Panc1 (cell line): Measurements from ENCODE around the gene ATXN7. TPM values are rescaled to one million over a fixed set of nuclear protein-coding genes. Genes with fewer than 3 reads are reported as not detected.

Source experiments
- ATAC-seq: fragments of 200-7000 bp; cut with Tn5 transposase; 2 replicates; pipeline ENCODE4 v1.9.1; 2020; ENCODE audit warnings: mild to moderate bottlenecking, moderate library complexity
- BruUV-seq: library from RNA; stranded (reverse); fragments of 400-500 nt; replicated peaks from 2 replicates; lab custom pipeline; 2021; lab: Mats Ljungman, UMichigan
- CTCF ChIA-PET: fragments of 300-600 bp; sonication (Branson Sonifier 250); formaldehyde crosslinking; loops from one replicate; lab custom pipeline; 2022; ENCODE audit warnings: antibody characterized with exemption; lab: Charles Lee
- POLR2A ChIA-PET: fragments of 300-600 bp; sonication (Branson Sonifier 250); formaldehyde crosslinking; loops from one replicate; lab custom pipeline; 2022; ENCODE audit warnings: antibody characterized with exemption; lab: Charles Lee
- DNase-seq: peaks from one replicate; pipeline ENCODE4 v3.0.0-alpha.2; 2010; ENCODE audit warnings: low read depth, low spot score
- H3K27ac ChIP-seq: 2 replicates; pipeline ENCODE4 v1.5.1; 2011; ENCODE audit warnings: mild to moderate bottlenecking, low read length, inconsistent platforms
- H3K27me3 ChIP-seq: fragments of 200-500 bp; sonication (Bioruptor generic); 2 replicates; pipeline ENCODE4 v1.6.0; 2014; ENCODE audit warnings: low read length, inconsistent platforms; ENCODE audit not compliant: control insufficient read depth, insufficient read depth
- H3K36me3 ChIP-seq: fragments of 200-500 bp; sonication (Bioruptor generic); 2 replicates; pipeline ENCODE4 v1.5.1; 2014; ENCODE audit warnings: inconsistent platforms, mild to moderate bottlenecking, low read length, moderate library complexity; ENCODE audit not compliant: control insufficient read depth, insufficient read depth
- H3K4me1 ChIP-seq: 2 replicates; pipeline ENCODE4 v1.5.1; 2011; ENCODE audit warnings: inconsistent platforms, mild to moderate bottlenecking, low read length, moderate library complexity; ENCODE audit not compliant: control insufficient read depth, insufficient read depth
- H3K4me3 ChIP-seq, 2 experiments: 2 replicates each; pipeline ENCODE4 v1.5.1; 2011 to 2012; ENCODE audit warnings: low read depth in 2 of 2, low read length in 2 of 2, mild to moderate bottlenecking in 2 of 2, inconsistent platforms in 1 of 2, moderate library complexity in 1 of 2
- H3K9me3 ChIP-seq: fragments of 200-500 bp; sonication (Bioruptor generic); 2 replicates; pipeline ENCODE4 v1.5.1; 2014; ENCODE audit warnings: low read depth, mild to moderate bottlenecking, inconsistent platforms, low read length, moderate library complexity; ENCODE audit not compliant: control insufficient read depth, insufficient read depth
- POLR2AphosphoS5 ChIP-seq: IDR thresholded peaks from 2 replicates; pipeline ENCODE4 v1.6.1; 2012; ENCODE audit warnings: mild to moderate bottlenecking, low read depth, low read length, moderate library complexity
- SIN3A ChIP-seq: IDR thresholded peaks from 2 replicates; pipeline ENCODE4 v1.6.1; 2012; ENCODE audit warnings: low read depth, mild to moderate bottlenecking, low read length, moderate library complexity, borderline replicate concordance; ENCODE audit not compliant: insufficient read depth
- TCF7L2 ChIP-seq: IDR thresholded peaks from 2 replicates; pipeline ENCODE4 v1.6.1; 2011; ENCODE audit warnings: mild to moderate bottlenecking, low read depth, low read length, inconsistent platforms
- in situ Hi-C: cut with HindIII; loops from 2 replicates; pipeline ENCODE4 v1.10.0; 2016; ENCODE audit warnings: low sequenced_read_pairs, low pct_unique_long_range_greater_than_20kb
- intact Hi-C: fragments of 100-400 bp; cut with micrococcal nuclease; formaldehyde crosslinking; loops from one replicate; pipeline ENCODE4 v1.10.0; 2022; ENCODE audit not compliant: unreplicated experiment
- total RNA-seq: library from RNA; stranded (reverse); gene quantifications from one replicate; pipeline ENCODE4 v1.2.1, GENCODE V29; 2021; ENCODE audit not compliant: unreplicated experiment
- TF ChIP-seq, protein P1 (sequence below), 2 experiments: IDR thresholded peaks; 2 replicates each; pipeline ENCODE4 v1.6.1; 2011 to 2012; ENCODE audit warnings: low read depth in 2 of 2, control low read depth in 1 of 2, low read length in 1 of 2, mild to moderate bottlenecking in 1 of 2, moderate library complexity in 1 of 2; ENCODE audit not compliant: insufficient read depth in 1 of 2
- TF ChIP-seq, protein P2 (sequence below): fragments of 450-650 bp; IDR thresholded peaks from 2 replicates; pipeline ENCODE4 v1.5.1; 2017; ENCODE audit warnings: mild to moderate bottlenecking

The ATXN7 gene
- total RNA-seq, 1 experiment from 2014 or later = 17.3 TPM

DNA sequence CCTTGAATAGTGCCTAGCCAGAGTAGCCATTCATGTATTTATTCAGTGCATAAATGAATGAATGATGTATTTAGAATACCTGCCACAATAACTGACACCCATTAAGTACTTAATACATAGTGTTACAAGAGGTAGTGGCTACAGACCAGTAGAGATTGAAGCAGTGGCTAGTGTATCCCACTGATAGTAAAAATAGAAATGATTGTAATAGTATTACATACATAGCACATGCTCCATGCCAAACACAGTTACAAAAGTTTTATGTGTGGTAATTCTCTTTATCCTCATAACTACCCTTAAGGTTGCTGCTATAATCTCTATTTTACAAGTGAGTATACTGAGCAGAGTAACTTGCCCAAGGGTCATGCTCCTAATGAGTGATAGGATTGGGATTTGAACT, 78.9 kb downstream of the ATXN7 start:
- ChIA-PET CTCF (no interaction called here), POLR2A (no interaction called here)
- intact Hi-C loops = no loop called here
- no peaks in the 10 kb centered on the region; the same call in 1 of the 2 replicates for H3K4me1 ChIP-seq
- H3K4me3 ChIP-seq = no peak overlapping the region
- H3K36me3 ChIP-seq = no peaks in the 10 kb centered on the region
- H3K27me3 ChIP-seq = no peaks in the 10 kb centered on the region
- ATAC-seq (no peak), DNase-seq (no peak)
- BruUV-seq = no TSS peak
- H3K9me3 ChIP-seq = no peaks in the 10 kb centered on the region
- in situ Hi-C loops = no loop called here
- H3K27ac ChIP-seq = no peak overlapping the region
- TF ChIP-seq SIN3A = no peak

GRCh38 chr3:63943678-63944077, 80.0 kb downstream of the ATXN7 start:
- TF ChIP-seq, protein P1, sequence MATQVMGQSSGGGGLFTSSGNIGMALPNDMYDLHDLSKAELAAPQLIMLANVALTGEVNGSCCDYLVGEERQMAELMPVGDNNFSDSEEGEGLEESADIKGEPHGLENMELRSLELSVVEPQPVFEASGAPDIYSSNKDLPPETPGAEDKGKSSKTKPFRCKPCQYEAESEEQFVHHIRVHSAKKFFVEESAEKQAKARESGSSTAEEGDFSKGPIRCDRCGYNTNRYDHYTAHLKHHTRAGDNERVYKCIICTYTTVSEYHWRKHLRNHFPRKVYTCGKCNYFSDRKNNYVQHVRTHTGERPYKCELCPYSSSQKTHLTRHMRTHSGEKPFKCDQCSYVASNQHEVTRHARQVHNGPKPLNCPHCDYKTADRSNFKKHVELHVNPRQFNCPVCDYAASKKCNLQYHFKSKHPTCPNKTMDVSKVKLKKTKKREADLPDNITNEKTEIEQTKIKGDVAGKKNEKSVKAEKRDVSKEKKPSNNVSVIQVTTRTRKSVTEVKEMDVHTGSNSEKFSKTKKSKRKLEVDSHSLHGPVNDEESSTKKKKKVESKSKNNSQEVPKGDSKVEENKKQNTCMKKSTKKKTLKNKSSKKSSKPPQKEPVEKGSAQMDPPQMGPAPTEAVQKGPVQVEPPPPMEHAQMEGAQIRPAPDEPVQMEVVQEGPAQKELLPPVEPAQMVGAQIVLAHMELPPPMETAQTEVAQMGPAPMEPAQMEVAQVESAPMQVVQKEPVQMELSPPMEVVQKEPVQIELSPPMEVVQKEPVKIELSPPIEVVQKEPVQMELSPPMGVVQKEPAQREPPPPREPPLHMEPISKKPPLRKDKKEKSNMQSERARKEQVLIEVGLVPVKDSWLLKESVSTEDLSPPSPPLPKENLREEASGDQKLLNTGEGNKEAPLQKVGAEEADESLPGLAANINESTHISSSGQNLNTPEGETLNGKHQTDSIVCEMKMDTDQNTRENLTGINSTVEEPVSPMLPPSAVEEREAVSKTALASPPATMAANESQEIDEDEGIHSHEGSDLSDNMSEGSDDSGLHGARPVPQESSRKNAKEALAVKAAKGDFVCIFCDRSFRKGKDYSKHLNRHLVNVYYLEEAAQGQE (IDR thresholded peaks at IDR 0.05; ENCODE audit: insufficient read depth in 1 of 2, low read depth in 2 of 2, low read length in 1 of 2) = no peak
- no peak for TF ChIP-seq POLR2AphosphoS5
- TF ChIP-seq TCF7L2 = no peak
- TF ChIP-seq SIN3A = no peak
- TF ChIP-seq, protein P2, sequence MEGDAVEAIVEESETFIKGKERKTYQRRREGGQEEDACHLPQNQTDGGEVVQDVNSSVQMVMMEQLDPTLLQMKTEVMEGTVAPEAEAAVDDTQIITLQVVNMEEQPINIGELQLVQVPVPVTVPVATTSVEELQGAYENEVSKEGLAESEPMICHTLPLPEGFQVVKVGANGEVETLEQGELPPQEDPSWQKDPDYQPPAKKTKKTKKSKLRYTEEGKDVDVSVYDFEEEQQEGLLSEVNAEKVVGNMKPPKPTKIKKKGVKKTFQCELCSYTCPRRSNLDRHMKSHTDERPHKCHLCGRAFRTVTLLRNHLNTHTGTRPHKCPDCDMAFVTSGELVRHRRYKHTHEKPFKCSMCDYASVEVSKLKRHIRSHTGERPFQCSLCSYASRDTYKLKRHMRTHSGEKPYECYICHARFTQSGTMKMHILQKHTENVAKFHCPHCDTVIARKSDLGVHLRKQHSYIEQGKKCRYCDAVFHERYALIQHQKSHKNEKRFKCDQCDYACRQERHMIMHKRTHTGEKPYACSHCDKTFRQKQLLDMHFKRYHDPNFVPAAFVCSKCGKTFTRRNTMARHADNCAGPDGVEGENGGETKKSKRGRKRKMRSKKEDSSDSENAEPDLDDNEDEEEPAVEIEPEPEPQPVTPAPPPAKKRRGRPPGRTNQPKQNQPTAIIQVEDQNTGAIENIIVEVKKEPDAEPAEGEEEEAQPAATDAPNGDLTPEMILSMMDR = no peak
- DNase-seq = no peak
- BruUV-seq = no TSS peak
- ChIA-PET POLR2A (no interaction called here), CTCF (no interaction called here)
- in situ Hi-C loops (no loop called here), intact Hi-C loops (no loop called here)
- Histone ChIP-seq H3K27me3 (no peaks in the 10 kb centered on the region), H3K27ac (no peak overlapping the region), H3K36me3 (no peaks in the 10 kb centered on the region), H3K4me3 (no peak overlapping the region), H3K4me1 (no peaks in the 10 kb centered on the region; the same call in 1 of the 2 replicates), H3K9me3 (no peaks in the 10 kb centered on the region)
- ATAC-seq = no peak

DNA sequence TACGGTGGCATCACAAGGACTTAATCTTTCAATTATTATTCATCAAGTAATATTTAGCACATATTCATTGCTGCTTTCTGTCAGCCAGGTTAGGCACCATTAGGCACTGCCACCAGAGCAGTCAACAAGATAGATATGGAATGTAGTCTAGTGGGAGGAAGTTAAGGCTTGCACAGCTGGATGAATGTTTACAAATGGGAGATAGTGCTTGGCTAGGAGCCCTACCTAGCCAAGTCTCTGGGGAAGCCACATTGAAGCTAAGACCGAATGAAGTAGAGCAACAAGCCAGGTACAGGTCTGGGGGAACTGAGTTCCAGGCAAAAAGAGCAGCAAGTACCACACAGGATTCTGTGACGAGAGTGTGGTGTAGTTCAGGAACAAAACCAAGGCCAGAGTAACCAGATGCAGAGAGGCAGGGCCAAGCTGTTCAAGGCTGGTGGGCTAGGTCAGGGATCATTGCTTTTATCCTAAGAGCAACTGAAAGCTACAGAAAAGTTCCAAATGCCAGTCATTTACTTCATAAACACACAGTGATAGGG, 82.0 kb downstream of the ATXN7 start:
- TF ChIP-seq POLR2AphosphoS5 = no peak
- TF ChIP-seq, protein P1 (IDR thresholded peaks at IDR 0.05; ENCODE audit: insufficient read depth in 1 of 2, low read depth in 2 of 2, low read length in 1 of 2) = no peak
- TF ChIP-seq SIN3A = no peak
- TF ChIP-seq, protein P2 = no peak
- TF ChIP-seq TCF7L2 = no peak
- no peak for DNase-seq
- no TSS peak for BruUV-seq
- Histone ChIP-seq H3K27me3 (no peaks in the 10 kb centered on the region), H3K4me1 (no peaks in the 10 kb centered on the region), H3K36me3 (no peaks in the 10 kb centered on the region), H3K4me3 (no peak overlapping the region), H3K9me3 (no peaks in the 10 kb centered on the region), H3K27ac (no peak overlapping the region)
- intact Hi-C loops = no loop called here
- no peak for ATAC-seq
- ChIA-PET CTCF (no interaction called here), POLR2A (no interaction called here)
- in situ Hi-C loops = no loop called here
